IMR-90 (cell line): Measurements from ENCODE around the gene ACYP2. TPM values are rescaled to one million over a fixed set of nuclear protein-coding genes. Genes with fewer than 3 reads are reported as not detected.

ENCODE experiments used
- ATAC-seq: fragments of 200-7000 bp; cut with Tn5 transposase; 2 replicates; pipeline ENCODE4 v1.9.1; 2020; ENCODE audit warnings: low read depth, mild to moderate bottlenecking, moderate library complexity
- BruUV-seq: library from RNA; stranded (reverse); fragments of 400-500 nt; replicated peaks from 2 replicates; lab custom pipeline; 2021; lab: Mats Ljungman, UMichigan
- CTCF ChIA-PET: fragments of 300-600 bp; formaldehyde crosslinking; extraction: SDS; loops from one replicate; lab custom pipeline; 2021; ENCODE audit warnings: antibody characterized with exemption; lab: Yijun Ruan, JAX
- POLR2A ChIA-PET: fragments of 300-600 bp; sonication (Branson Sonifier 250); formaldehyde crosslinking; loops from one replicate; lab custom pipeline; 2022; ENCODE audit warnings: antibody characterized with exemption; ENCODE audit not compliant: unreplicated experiment; lab: Charles Lee
- DNase-seq: peaks from one replicate; pipeline ENCODE4 v3.0.0; 2013
- H2AFZ ChIP-seq: replicated peaks from 2 replicates; pipeline ENCODE3; 2013; ENCODE audit warnings: low read length, mild to moderate bottlenecking; ENCODE audit not compliant: poor library complexity
- H2AK5ac ChIP-seq: 2 replicates; pipeline ENCODE4 v1.6.1; 2013; ENCODE audit warnings: low read depth, low read length, inconsistent platforms
- H2AK9ac ChIP-seq: replicated peaks from 2 replicates; pipeline ENCODE3; 2013; ENCODE audit warnings: mild to moderate bottlenecking, low read depth, low read length, moderate library complexity; ENCODE audit not compliant: poor library complexity
- H2BK120ac ChIP-seq: 2 replicates; pipeline ENCODE4 v1.6.1; 2013; ENCODE audit warnings: low read depth, low read length, inconsistent platforms
- H2BK15ac ChIP-seq: 3 replicates; pipeline ENCODE4 v1.6.1; 2013; ENCODE audit warnings: low read depth, low read length, inconsistent platforms
- H2BK20ac ChIP-seq: 2 replicates; pipeline ENCODE4 v1.6.1; 2013; ENCODE audit warnings: low read depth, mild to moderate bottlenecking, inconsistent platforms, low read length, moderate library complexity
- H2BK5ac ChIP-seq: 2 replicates; pipeline ENCODE4 v1.6.1; 2013; ENCODE audit warnings: mild to moderate bottlenecking, low read depth, low read length, inconsistent platforms; ENCODE audit not compliant: poor library complexity, severe bottlenecking
- H3K14ac ChIP-seq: replicated peaks from 2 replicates; pipeline ENCODE4 v1.6.1; 2013; ENCODE audit warnings: low read depth, low read length, inconsistent platforms
- H3K18ac ChIP-seq: 2 replicates; pipeline ENCODE4 v1.6.1; 2013; ENCODE audit warnings: low read depth, low read length, control low read depth
- H3K23ac ChIP-seq: 2 replicates; pipeline ENCODE4 v1.6.1; 2013; ENCODE audit warnings: low read depth, low read length, inconsistent platforms
- H3K27ac ChIP-seq: 2 replicates; pipeline ENCODE4 v1.5.1; 2013; ENCODE audit warnings: mild to moderate bottlenecking, control low read depth, low read length; ENCODE audit not compliant: insufficient read depth
- H3K27me3 ChIP-seq: 2 replicates; pipeline ENCODE4 v1.6.1; 2013; ENCODE audit warnings: low read length; ENCODE audit not compliant: control insufficient read depth, insufficient read depth
- H3K36me3 ChIP-seq: 2 replicates; pipeline ENCODE4 v1.6.1; 2013; ENCODE audit warnings: low read length, mixed read lengths; ENCODE audit not compliant: control insufficient read depth, insufficient read depth
- H3K4ac ChIP-seq: 2 replicates; pipeline ENCODE4 v1.6.1; 2013; ENCODE audit warnings: low read depth, low read length, inconsistent platforms
- H3K4me1 ChIP-seq: 2 replicates; pipeline ENCODE4 v1.6.1; 2013; ENCODE audit warnings: low read length, mixed read lengths; ENCODE audit not compliant: control insufficient read depth, insufficient read depth
- H3K4me2 ChIP-seq: 2 replicates; pipeline ENCODE4 v1.6.1; 2013; ENCODE audit warnings: low read depth, mild to moderate bottlenecking, control low read depth, low read length, moderate library complexity
- H3K4me3 ChIP-seq: 2 replicates; pipeline ENCODE4 v1.5.1; 2013; ENCODE audit warnings: low read depth, mild to moderate bottlenecking, control low read depth, low read length, moderate library complexity; ENCODE audit not compliant: insufficient read depth
- H3K56ac ChIP-seq: 2 replicates; pipeline ENCODE4 v1.6.1; 2013; ENCODE audit warnings: low read length, inconsistent platforms; ENCODE audit not compliant: insufficient read depth; ENCODE audit errors: extremely low read depth
- H3K79me1 ChIP-seq, 2 experiments: 2 replicates each; pipeline ENCODE4 v1.6.1; 2013; ENCODE audit warnings: low read length in 2 of 2, inconsistent platforms in 1 of 2, low read depth in 1 of 2
- H3K9ac ChIP-seq: 2 replicates; pipeline ENCODE4 v1.6.1; 2013; ENCODE audit warnings: low read depth, low read length, control low read depth
- H3K9me1 ChIP-seq: 2 replicates; pipeline ENCODE4 v1.6.1; 2013; ENCODE audit warnings: low read length, inconsistent platforms; ENCODE audit not compliant: insufficient read depth
- H3K9me3 ChIP-seq: 2 replicates; pipeline ENCODE4 v1.6.1; 2013; ENCODE audit warnings: low read length; ENCODE audit not compliant: control insufficient read depth, insufficient read depth
- H4K20me1 ChIP-seq: 2 replicates; pipeline ENCODE4 v1.6.1; 2013; ENCODE audit warnings: low read length, inconsistent platforms; ENCODE audit not compliant: insufficient read depth
- H4K5ac ChIP-seq: 2 replicates; pipeline ENCODE4 v1.6.1; 2013; ENCODE audit warnings: mild to moderate bottlenecking, low read depth, low read length, control low read depth
- H4K8ac ChIP-seq, 2 experiments: 2 replicates each; pipeline ENCODE4 v1.6.1; 2013; ENCODE audit warnings: low read depth in 2 of 2, low read length in 2 of 2, control low read depth in 1 of 2, inconsistent platforms in 1 of 2
- H4K91ac ChIP-seq: 2 replicates; pipeline ENCODE4 v1.6.1; 2013; ENCODE audit warnings: low read depth, low read length, inconsistent platforms; ENCODE audit not compliant: insufficient read depth
- BHLHE40 ChIP-seq: fragments of 150-350 bp; IDR thresholded peaks from 2 replicates; pipeline ENCODE4 v1.6.1; 2016; ENCODE audit warnings: mild to moderate bottlenecking, low read depth, low read length
- CEBPB ChIP-seq: IDR thresholded peaks from 2 replicates; pipeline ENCODE4 v1.6.1; 2012; ENCODE audit warnings: low read depth, low read length, improper control_type of control experiment
- CHD1 ChIP-seq: IDR thresholded peaks from 2 replicates; pipeline ENCODE4 v1.6.1; 2012; ENCODE audit warnings: low read depth, low read length, improper control_type of control experiment
- FOS ChIP-seq: fragments of 150-350 bp; IDR thresholded peaks from 2 replicates; pipeline ENCODE4 v1.6.1; 2016; ENCODE audit warnings: low read depth, low read length
- MAFK ChIP-seq: IDR thresholded peaks from 2 replicates; pipeline ENCODE4 v1.6.1; 2012; ENCODE audit warnings: low read depth, low read length, improper control_type of control experiment
- MAZ ChIP-seq: IDR thresholded peaks from 2 replicates; pipeline ENCODE4 v1.6.1; 2012; ENCODE audit warnings: low read depth, mild to moderate bottlenecking, low read length, improper control_type of control experiment, moderate library complexity, borderline replicate concordance
- MXI1 ChIP-seq: IDR thresholded peaks from 2 replicates; pipeline ENCODE4 v1.6.1; 2012; ENCODE audit warnings: low read depth, mild to moderate bottlenecking, low read length, moderate library complexity, borderline replicate concordance
- NFE2L2 ChIP-seq: fragments of 150-350 bp; IDR thresholded peaks from 2 replicates; pipeline ENCODE4 v1.6.1; 2016; ENCODE audit warnings: low read depth, mild to moderate bottlenecking, low read length
- POLR2A ChIP-seq: IDR thresholded peaks from 2 replicates; pipeline ENCODE4 v1.6.1; 2012; ENCODE audit warnings: mild to moderate bottlenecking, low read depth, low read length
- RAD21 ChIP-seq: IDR thresholded peaks from 2 replicates; pipeline ENCODE4 v1.6.1; 2012; ENCODE audit warnings: low read length, improper control_type of control experiment
- RCOR1 ChIP-seq: IDR thresholded peaks from 2 replicates; pipeline ENCODE4 v1.6.1; 2012; ENCODE audit warnings: mild to moderate bottlenecking, low read length, improper control_type of control experiment; ENCODE audit not compliant: insufficient replicate concordance
- RFX5 ChIP-seq: IDR thresholded peaks from 2 replicates; pipeline ENCODE4 v1.8.0; 2012; ENCODE audit warnings: low read depth, mild to moderate bottlenecking, low read length, moderate library complexity
- SMC3 ChIP-seq: fragments of 150-350 bp; IDR thresholded peaks from 2 replicates; pipeline ENCODE4 v1.6.1; 2016; ENCODE audit warnings: low read depth, mild to moderate bottlenecking, antibody characterized with exemption, low read length, moderate library complexity
- WGBS, 2 experiments: methylation state at CpG; one replicate each; pipeline versions ENCODE4 v1.1.5 to v1.1.7; 2013; ENCODE audit warnings: missing lambda C conversion rate in 2 of 2; ENCODE audit not compliant: insufficient read length in 1 of 2; ENCODE audit errors: extremely low coverage in 2 of 2; 5-methylcytosine and 5-hydroxymethylcytosine counted together
- dilution Hi-C: fragments of 300-500 bp; cut with HindIII; formaldehyde crosslinking; loops from one replicate; pipeline ENCODE4 v1.14.3; 2018; ENCODE audit warnings: low sequenced_read_pairs; ENCODE audit not compliant: unreplicated experiment
- in situ Hi-C: fragments of 300-500 bp; cut with MboI; formaldehyde crosslinking; loops from 3 replicates; pipeline ENCODE4 v1.14.3; 2019; ENCODE audit warnings: low sequenced_read_pairs, inconsistent platforms, mixed read lengths
- intact Hi-C: fragments of 100-400 bp; cut with micrococcal nuclease; formaldehyde crosslinking; loops from 2 replicates; pipeline ENCODE4 v1.10.0; 2022
- polyA plus RNA-seq, 3 experiments: library from polyadenylated mRNA; depleted of rRNA; stranded (reverse); fragments of >200 nt; gene quantifications; 2 replicates each; pipeline ENCODE4 v1.2.3, GENCODE V29; 2012; ENCODE audit warnings: low replicate concordance in 1 of 3
- total RNA-seq: library from RNA; depleted of rRNA; stranded (reverse); fragments of >200 nt; gene quantifications from 2 replicates; pipeline ENCODE4 v1.2.3, GENCODE V29; 2012
- TF ChIP-seq, protein P1 (sequence below): fragments of 150-350 bp; IDR thresholded peaks from 2 replicates; pipeline ENCODE4 v1.6.1; 2017; ENCODE audit warnings: mild to moderate bottlenecking, antibody characterized with exemption, low read length, low read depth
- TF ChIP-seq, protein P2 (sequence below): conservative IDR thresholded peaks from 2 replicates; pipeline ENCODE4 v1.5.1; 2012; ENCODE audit warnings: mild to moderate bottlenecking, low read depth, low read length, improper control_type of control experiment
- TF ChIP-seq, protein P3 (sequence below): fragments of 150-350 bp; IDR thresholded peaks from 2 replicates; pipeline ENCODE4 v1.6.1; 2016; ENCODE audit warnings: low read depth, mild to moderate bottlenecking, low read length, moderate library complexity, borderline replicate concordance

ACYP2 gene
- total and polyA plus RNA-seq, 2 of the 4 experiments (the other 2 are of a cell fraction) = 3.9 to 7.4 TPM

DNA sequence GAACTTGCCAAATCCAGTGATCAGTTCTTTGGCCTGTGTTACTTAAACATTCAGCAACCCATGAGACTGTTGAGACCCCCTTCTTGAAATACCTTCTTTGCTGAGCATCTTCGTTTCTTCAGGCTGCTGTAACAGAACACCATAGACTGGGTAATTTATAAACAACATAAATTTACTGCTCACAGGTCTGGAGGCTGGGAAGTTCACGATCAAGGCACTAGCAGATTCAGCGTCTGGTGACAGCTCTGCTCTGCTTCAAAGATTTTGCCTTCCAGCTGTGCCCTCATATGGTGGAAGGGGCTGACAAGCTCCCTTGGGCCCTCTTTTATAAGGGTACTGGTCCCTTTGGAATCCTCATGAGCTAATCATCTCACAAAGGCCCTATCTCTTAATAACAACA lies 169.4 kb downstream of the ACYP2 start:
- H2AFZ ChIP-seq = no peak overlapping the region
- no peak overlapping the region for H3K4me2 ChIP-seq
- ATAC-seq (no peak), DNase-seq (no peak)
- no peak overlapping the region for H3K4me3 ChIP-seq
- CTCF ChIA-PET = no interaction called here
- H3K36me3 ChIP-seq = no peaks in the 10 kb centered on the region
- no peak overlapping the region for H2BK120ac ChIP-seq
- no TSS peak for BruUV-seq
- H2AK9ac ChIP-seq = no peak overlapping the region
- H2AK5ac ChIP-seq = no peak overlapping the region
- intact Hi-C loops (no loop called here), dilution Hi-C loops (no loop called here), in situ Hi-C loops (no loop called here)
- no peak overlapping the region for H4K5ac ChIP-seq
- H3K79me1 ChIP-seq = no peaks in the 10 kb centered on the region
- H3K4ac ChIP-seq = no peak overlapping the region
- H2BK20ac ChIP-seq = no peak overlapping the region; the same call in 1 of the 2 replicates
- POLR2A ChIA-PET = no interaction called here
- TF ChIP-seq RFX5 (no peak), CEBPB (no peak), CHD1 (no peak), SMC3 (no peak), RCOR1 (no peak), RAD21 (no peak), MAFK (no peak), FOS (no peak), MAZ (no peak), MXI1 (no peak), NFE2L2 (no peak), POLR2A (no peak), BHLHE40 (no peak)
- TF ChIP-seq, protein P1, sequence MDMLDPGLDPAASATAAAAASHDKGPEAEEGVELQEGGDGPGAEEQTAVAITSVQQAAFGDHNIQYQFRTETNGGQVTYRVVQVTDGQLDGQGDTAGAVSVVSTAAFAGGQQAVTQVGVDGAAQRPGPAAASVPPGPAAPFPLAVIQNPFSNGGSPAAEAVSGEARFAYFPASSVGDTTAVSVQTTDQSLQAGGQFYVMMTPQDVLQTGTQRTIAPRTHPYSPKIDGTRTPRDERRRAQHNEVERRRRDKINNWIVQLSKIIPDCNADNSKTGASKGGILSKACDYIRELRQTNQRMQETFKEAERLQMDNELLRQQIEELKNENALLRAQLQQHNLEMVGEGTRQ = no peak
- TF ChIP-seq, protein P2, sequence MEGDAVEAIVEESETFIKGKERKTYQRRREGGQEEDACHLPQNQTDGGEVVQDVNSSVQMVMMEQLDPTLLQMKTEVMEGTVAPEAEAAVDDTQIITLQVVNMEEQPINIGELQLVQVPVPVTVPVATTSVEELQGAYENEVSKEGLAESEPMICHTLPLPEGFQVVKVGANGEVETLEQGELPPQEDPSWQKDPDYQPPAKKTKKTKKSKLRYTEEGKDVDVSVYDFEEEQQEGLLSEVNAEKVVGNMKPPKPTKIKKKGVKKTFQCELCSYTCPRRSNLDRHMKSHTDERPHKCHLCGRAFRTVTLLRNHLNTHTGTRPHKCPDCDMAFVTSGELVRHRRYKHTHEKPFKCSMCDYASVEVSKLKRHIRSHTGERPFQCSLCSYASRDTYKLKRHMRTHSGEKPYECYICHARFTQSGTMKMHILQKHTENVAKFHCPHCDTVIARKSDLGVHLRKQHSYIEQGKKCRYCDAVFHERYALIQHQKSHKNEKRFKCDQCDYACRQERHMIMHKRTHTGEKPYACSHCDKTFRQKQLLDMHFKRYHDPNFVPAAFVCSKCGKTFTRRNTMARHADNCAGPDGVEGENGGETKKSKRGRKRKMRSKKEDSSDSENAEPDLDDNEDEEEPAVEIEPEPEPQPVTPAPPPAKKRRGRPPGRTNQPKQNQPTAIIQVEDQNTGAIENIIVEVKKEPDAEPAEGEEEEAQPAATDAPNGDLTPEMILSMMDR = no peak
- TF ChIP-seq, protein P3, sequence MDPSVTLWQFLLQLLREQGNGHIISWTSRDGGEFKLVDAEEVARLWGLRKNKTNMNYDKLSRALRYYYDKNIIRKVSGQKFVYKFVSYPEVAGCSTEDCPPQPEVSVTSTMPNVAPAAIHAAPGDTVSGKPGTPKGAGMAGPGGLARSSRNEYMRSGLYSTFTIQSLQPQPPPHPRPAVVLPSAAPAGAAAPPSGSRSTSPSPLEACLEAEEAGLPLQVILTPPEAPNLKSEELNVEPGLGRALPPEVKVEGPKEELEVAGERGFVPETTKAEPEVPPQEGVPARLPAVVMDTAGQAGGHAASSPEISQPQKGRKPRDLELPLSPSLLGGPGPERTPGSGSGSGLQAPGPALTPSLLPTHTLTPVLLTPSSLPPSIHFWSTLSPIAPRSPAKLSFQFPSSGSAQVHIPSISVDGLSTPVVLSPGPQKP = no peak
- no peak overlapping the region for H4K8ac ChIP-seq
- H3K56ac ChIP-seq = no peak overlapping the region
- no peaks in the 10 kb centered on the region for H4K20me1 ChIP-seq
- no peak overlapping the region for H3K23ac ChIP-seq
- H3K9me3 ChIP-seq = no peaks in the 10 kb centered on the region
- no peaks in the 10 kb centered on the region for H3K4me1 ChIP-seq
- no peak overlapping the region for H2BK15ac ChIP-seq
- no peaks in the 10 kb centered on the region for H3K27me3 ChIP-seq
- no peaks in the 10 kb centered on the region for H3K9me1 ChIP-seq
- no peak overlapping the region for H3K27ac ChIP-seq
- no peak overlapping the region for H4K91ac ChIP-seq
- H2BK5ac ChIP-seq = no peak overlapping the region
- WGBS, 2 experiments = no CpG with 5 or more reads among the region's 3 CpGs
- no peak overlapping the region for H3K18ac ChIP-seq
- H3K14ac ChIP-seq = no peak overlapping the region; the same call in 1 of the 2 replicates
- H3K9ac ChIP-seq = no peak overlapping the region
